NCI-H748 (cell line): ENCODE results near the gene TRNP1.
"Not testable (repeated sequence)": the region's sequence is repeated elsewhere in the genome, so short reads cannot be mapped to it uniquely, and the experiment has no call there.

Experiments
- DNase-seq: peaks from one replicate; lab custom pipeline; 2025; ENCODE audit not compliant: unreplicated experiment; lab: John Stamatoyannopoulos, UW

Gene TRNP1, protein sequence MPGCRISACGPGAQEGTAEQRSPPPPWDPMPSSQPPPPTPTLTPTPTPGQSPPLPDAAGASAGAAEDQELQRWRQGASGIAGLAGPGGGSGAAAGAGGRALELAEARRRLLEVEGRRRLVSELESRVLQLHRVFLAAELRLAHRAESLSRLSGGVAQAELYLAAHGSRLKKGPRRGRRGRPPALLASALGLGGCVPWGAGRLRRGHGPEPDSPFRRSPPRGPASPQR

DNA sequence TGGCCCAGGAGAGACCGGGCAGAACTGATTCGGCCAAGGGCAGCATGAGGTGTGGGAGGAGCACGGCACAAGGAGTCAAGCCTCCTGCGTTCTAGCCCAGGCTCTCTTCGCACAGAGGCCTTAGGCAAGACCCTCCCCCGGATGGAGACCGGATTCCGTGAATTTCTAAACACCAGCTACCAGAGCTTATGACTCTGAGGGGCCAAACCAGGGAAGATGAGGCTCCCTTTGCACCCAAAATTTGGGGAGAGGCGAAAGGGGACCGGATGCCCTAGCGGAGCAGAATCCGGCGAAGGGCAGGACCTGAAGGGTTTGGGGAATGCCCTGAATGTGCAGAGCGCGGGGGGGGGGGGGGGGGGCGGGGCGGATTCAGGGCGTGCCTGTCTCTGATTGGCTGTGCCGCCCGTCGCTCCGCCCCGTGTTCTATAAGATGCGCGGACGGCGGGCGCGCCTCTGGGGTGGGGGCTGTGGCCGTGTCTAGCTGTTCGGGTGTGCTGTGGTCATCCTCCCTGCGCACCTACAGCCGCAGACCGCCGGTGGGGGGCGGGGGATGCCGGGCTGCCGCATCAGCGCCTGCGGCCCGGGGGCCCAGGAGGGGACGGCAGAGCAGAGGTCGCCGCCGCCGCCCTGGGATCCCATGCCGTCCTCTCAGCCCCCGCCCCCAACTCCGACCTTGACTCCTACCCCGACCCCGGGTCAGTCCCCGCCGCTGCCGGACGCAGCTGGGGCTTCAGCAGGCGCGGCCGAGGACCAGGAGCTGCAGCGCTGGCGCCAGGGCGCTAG is at the start of gene TRNP1:
TSS of gene TRNP1 (plus strand) at position 456 of the 783 bp plus-strand sequence. CDS start at position 551, 95 bp downstream.
- DNase-seq, result peak; percentile 82

DNA sequence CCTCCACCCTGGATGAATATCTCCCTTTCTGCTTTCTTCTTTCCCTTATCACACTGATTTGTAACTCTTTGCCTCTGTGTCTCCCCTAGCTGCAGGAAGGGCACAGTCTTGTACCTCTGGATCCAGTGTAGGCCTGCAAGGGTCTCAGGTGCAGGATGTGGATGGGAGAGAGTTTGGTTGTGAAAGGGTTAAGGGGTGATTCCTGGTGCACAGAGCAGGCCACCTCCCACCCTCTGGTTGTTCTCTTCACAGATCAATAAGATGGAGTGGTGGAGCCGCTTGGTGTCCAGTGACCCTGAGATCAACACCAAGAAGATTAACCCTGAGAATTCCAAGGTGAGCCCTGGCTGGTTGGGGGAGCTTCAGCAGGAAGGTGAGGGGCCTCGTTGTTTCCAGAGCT is 48.4 kb upstream of the TRNP1 start:
- no peak for DNase-seq

DNA sequence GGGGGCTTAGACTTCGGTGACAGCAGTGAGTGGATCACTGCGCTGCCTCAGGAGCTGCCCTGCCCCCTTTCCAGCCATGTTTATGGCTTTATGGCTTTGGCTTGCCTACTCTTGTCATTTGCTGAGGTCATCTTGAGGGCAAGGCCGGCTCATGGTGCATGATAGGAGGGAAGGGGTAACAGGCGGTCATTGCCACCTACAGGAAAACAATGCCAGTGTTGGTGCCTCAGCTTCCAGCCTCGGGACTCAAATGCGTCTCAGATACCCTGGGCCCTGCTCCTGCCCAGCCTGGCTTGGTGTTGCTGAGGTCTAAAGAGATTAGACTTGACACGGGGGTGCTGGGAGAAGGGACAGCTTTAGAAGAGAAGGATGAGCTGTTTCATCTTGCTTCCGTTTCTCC is 47.8 kb upstream of the TRNP1 start:
- DNase-seq, result no peak

DNA sequence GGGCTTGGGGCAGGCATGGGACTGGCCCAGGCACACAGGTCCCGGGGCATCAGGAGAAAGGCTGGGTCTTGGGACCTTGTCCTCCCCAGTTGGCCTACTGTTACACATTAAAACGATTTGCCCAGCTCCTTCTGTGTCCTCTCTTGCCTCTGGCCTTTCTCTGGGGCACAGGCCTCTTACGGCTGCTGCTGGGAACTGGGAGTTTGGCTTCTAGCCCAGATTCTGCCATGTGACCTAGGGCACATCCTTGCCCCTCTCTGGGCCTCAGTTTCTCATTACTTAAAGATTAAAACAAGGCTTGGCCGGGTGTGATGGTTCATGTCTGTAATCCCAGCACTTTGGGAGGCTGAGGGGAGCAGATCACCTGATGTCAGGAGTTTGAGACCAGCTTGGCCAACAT is 47.2 kb upstream of the TRNP1 start:
- no peak for DNase-seq

- DNase-seq, result not testable (repeated sequence)
Observed at GRCh38 chr1:26948725-26949057, 44.8 kb upstream of the TRNP1 start.

DNA sequence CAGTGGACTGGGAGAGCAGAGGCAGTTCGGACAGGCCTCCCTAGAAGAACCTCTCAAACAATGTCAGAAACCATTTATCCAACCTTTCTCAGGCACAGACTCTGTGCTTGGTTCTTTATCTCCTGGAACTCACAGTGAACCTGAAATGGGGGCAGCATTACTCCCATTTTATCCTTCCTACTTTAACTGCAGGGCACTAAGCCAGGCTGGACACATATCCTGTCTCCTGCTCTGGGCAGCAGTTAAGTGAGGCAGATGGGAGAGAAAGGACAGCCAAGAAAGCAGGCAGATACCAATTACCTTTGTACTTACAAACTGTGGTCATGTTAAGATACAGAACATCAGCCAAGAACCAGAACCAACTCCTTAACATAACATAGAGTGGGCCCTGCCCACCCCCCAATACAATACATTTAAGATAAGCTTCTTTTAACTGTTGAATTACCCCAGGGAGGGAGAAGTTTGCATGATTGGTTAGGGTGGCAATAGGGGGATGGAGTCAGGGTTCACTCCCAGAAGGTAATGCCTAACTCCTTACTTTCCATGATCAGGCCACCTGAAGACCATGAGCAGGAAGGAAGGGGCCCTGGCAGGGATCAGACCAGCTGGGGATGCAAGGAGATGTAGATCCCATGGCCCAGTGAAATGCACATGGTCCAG is 44.1 kb upstream of the TRNP1 start:
- DNase-seq, result no peak

DNA sequence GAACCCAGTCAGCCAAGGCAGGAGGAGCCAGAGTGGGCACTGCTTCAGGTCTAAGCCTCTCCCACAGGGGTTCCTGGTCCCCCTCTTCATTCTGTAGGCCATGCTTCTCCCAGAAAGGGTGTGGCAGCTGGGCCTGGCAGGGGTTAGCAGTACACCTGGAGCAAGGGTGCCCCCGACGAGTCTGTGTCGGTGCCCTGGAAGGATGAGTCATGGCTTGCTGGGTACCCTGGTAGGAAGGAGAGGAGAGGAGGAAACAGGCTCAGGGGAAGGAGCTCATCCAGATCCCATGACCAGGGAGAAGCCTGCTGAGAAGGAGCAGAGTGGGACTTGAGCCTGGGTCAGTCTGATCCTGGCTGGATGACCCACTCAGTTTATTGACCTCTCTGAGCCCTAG is 43.6 kb upstream of the TRNP1 start:
- no peak for DNase-seq

- DNase-seq, result no peak
Observed at GRCh38 chr1:26950602-26951001, 42.9 kb upstream of the TRNP1 start.

DNA sequence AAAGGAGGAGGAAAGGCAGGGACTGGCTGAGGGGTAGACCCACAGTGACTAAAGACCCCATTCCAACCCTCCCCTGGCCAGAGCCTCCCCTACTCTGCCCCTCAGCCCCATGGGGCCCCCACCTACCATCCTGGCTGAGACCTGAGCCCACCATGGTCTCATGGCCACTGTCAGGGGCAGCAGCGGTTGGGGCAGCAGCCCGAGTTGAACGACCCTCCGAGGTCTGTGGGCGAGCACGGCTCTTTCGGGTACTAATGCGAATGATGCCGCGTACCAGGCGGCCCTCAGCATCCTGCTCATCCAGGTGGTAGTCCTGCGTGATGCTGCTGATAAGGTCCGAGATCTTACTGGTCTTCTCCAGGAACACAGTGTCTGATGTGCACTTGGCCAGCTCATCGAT is 42.3 kb upstream of the TRNP1 start:
- no peak for DNase-seq

- DNase-seq, result no peak
Observed at GRCh38 chr1:26951821-26952497, 41.5 kb upstream of the TRNP1 start.

DNA sequence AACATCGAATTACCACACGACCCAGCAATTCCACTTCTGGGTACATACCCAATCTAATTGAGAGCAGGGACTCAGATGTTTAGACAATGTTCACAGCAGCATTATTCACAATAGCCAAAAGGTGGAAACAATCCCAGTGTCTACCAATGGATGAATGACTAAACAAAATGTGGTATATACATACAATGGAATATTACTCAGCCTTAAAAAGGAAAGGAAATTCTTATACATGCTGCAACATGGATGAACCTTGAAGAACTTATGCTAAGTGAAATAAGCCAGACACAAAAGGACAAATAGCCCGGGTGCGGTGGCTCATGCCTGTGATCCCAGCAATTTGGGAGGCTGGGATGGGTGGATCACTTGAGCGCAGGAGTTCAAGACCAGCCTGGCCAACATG is 40.1 kb upstream of the TRNP1 start:
- DNase-seq, result no peak

DNA sequence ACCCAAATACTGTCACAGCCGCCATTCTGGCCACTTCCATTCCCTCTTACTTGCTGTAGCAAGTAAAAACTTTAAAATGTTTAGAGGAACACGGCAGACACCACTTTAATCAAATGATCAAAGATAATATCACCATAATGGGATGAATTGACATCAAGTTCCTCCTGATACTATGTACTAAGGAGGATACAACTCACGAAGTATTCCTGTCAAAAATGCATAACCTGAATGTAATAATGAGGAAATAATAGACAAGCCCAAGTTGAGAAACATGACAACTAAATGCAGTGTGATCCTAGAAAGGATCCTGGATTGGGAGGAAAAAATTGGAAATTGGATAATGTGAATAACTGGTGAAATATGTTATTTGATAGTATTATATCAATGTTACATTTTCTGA is 37.2 kb upstream of the TRNP1 start:
- no peak for DNase-seq

- no peak for DNase-seq
Observed at GRCh38 chr1:26957306-26957705, 36.2 kb upstream of the TRNP1 start.

GRCh38 chr1:26959270-26959669 is 34.2 kb upstream of the TRNP1 start:
- no peak for DNase-seq

DNA sequence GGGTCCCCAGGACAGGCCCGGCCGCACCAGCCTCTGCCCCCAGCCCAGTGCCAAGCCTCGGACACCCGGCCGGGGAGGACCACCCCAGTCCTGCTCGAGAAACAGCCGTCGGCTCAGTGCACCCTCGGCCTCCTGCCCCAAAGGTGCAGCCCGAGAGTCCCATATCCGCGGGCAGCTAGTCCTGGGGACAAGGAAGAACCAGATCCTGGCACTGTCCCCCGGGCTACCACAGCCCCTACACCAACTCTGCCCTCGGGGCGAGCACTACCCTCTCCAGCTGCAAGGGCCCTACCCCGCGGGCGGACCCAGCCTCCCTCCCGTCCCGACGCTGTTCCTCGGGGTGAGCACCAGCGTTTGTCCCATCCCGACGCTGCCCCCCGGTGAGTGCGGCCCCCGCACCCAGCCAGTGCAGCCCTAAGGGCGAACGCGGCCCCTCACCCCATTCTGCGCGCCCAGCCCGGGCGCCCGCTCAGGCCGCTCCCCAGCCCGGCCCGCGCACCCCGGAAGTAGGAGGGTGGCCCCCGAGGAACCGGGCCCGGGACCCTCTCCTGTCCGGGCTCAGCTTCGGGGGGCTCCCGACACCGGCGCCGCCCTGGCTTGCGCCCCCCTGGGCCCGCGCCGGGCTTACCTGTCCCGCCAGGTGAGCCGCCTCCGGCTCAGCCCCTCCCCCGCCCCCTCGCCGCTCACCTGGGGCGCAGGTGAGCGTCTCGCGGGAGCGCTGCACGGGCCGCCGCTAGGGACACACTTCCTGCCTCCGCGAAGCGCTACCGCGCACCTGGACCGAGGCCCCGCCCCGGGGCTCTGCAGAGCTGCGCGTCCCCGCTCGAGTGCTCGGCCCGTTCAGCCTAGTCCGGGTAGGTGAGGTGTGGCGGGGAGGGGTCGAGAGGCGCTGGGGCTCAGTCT is 33.5 kb upstream of the TRNP1 start, which contains the start of gene KDF1:
TSS of gene KDF1 (minus strand) at position 747 of the 903 bp plus-strand sequence. CDS start 8,088 bp downstream, outside the sequence.
- DNase-seq, result peak; percentile 89

DNA sequence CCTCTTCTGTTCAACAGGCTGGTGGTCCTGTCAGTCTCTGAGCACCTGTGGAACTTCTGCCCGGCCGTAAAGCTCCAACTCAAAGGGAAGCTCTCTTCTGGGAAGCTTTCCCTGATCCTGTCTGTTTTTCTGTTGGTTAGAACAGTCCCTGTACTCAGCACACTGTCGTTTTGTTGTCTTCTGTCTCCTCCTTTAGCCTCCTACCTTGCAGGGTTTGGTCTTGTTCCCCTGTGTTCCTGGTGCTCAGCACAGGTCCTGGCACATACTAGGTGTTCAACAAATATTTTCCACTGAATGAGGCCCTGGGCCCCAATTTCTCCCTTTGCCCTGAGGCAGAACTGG is 32.9 kb upstream of the TRNP1 start:
- DNase-seq, result no peak

- DNase-seq, result no peak
Observed at GRCh38 chr1:26961826-26962225, 31.7 kb upstream of the TRNP1 start.

- no peak for DNase-seq
Observed at GRCh38 chr1:26965213-26965612, 28.3 kb upstream of the TRNP1 start.

GRCh38 chr1:26965628-26966027 is 27.9 kb upstream of the TRNP1 start:
- DNase-seq, result no peak

- DNase-seq, result no peak
Observed at GRCh38 chr1:26970810-26971209, 22.7 kb upstream of the TRNP1 start.

- DNase-seq, result no peak
Observed at GRCh38 chr1:26971590-26971989, 21.9 kb upstream of the TRNP1 start.
